IMR-90 (cell line): ENCODE data around the gene AKIRIN2. TPM values are rescaled to one million over a fixed set of nuclear protein-coding genes. Genes with fewer than 3 reads are reported as not detected.

Experiments used
- ATAC-seq: fragments of 200-7000 bp; cut with Tn5 transposase; 2 replicates; pipeline ENCODE4 v1.9.1; 2020; ENCODE audit warnings: low read depth, mild to moderate bottlenecking, moderate library complexity
- BruUV-seq: library from RNA; stranded (reverse); fragments of 400-500 nt; replicated peaks from 2 replicates; lab custom pipeline; 2021; lab: Mats Ljungman, UMichigan
- CTCF ChIA-PET: fragments of 300-600 bp; formaldehyde crosslinking; extraction: SDS; loops from one replicate; lab custom pipeline; 2021; ENCODE audit warnings: antibody characterized with exemption; lab: Yijun Ruan, JAX
- POLR2A ChIA-PET: fragments of 300-600 bp; sonication (Branson Sonifier 250); formaldehyde crosslinking; loops from one replicate; lab custom pipeline; 2022; ENCODE audit warnings: antibody characterized with exemption; ENCODE audit not compliant: unreplicated experiment; lab: Charles Lee
- DNase-seq: peaks from one replicate; pipeline ENCODE4 v3.0.0; 2013
- H2AFZ ChIP-seq: replicated peaks from 2 replicates; pipeline ENCODE3; 2013; ENCODE audit warnings: low read length, mild to moderate bottlenecking; ENCODE audit not compliant: poor library complexity
- H2AK5ac ChIP-seq: 2 replicates; pipeline ENCODE4 v1.6.1; 2013; ENCODE audit warnings: low read depth, low read length, inconsistent platforms
- H2AK9ac ChIP-seq: replicated peaks from 2 replicates; pipeline ENCODE3; 2013; ENCODE audit warnings: mild to moderate bottlenecking, low read depth, low read length, moderate library complexity; ENCODE audit not compliant: poor library complexity
- H2BK120ac ChIP-seq: 2 replicates; pipeline ENCODE4 v1.6.1; 2013; ENCODE audit warnings: low read depth, low read length, inconsistent platforms
- H2BK15ac ChIP-seq: 3 replicates; pipeline ENCODE4 v1.6.1; 2013; ENCODE audit warnings: low read depth, low read length, inconsistent platforms
- H2BK20ac ChIP-seq: 2 replicates; pipeline ENCODE4 v1.6.1; 2013; ENCODE audit warnings: low read depth, mild to moderate bottlenecking, inconsistent platforms, low read length, moderate library complexity
- H2BK5ac ChIP-seq: 2 replicates; pipeline ENCODE4 v1.6.1; 2013; ENCODE audit warnings: mild to moderate bottlenecking, low read depth, low read length, inconsistent platforms; ENCODE audit not compliant: poor library complexity, severe bottlenecking
- H3K14ac ChIP-seq: replicated peaks from 2 replicates; pipeline ENCODE4 v1.6.1; 2013; ENCODE audit warnings: low read depth, low read length, inconsistent platforms
- H3K18ac ChIP-seq: 2 replicates; pipeline ENCODE4 v1.6.1; 2013; ENCODE audit warnings: low read depth, low read length, control low read depth
- H3K23ac ChIP-seq: 2 replicates; pipeline ENCODE4 v1.6.1; 2013; ENCODE audit warnings: low read depth, low read length, inconsistent platforms
- H3K27ac ChIP-seq: 2 replicates; pipeline ENCODE4 v1.5.1; 2013; ENCODE audit warnings: mild to moderate bottlenecking, control low read depth, low read length; ENCODE audit not compliant: insufficient read depth
- H3K27me3 ChIP-seq: 2 replicates; pipeline ENCODE4 v1.6.1; 2013; ENCODE audit warnings: low read length; ENCODE audit not compliant: control insufficient read depth, insufficient read depth
- H3K36me3 ChIP-seq: 2 replicates; pipeline ENCODE4 v1.6.1; 2013; ENCODE audit warnings: low read length, mixed read lengths; ENCODE audit not compliant: control insufficient read depth, insufficient read depth
- H3K4ac ChIP-seq: 2 replicates; pipeline ENCODE4 v1.6.1; 2013; ENCODE audit warnings: low read depth, low read length, inconsistent platforms
- H3K4me1 ChIP-seq: 2 replicates; pipeline ENCODE4 v1.6.1; 2013; ENCODE audit warnings: low read length, mixed read lengths; ENCODE audit not compliant: control insufficient read depth, insufficient read depth
- H3K4me2 ChIP-seq: 2 replicates; pipeline ENCODE4 v1.6.1; 2013; ENCODE audit warnings: low read depth, mild to moderate bottlenecking, control low read depth, low read length, moderate library complexity
- H3K4me3 ChIP-seq: 2 replicates; pipeline ENCODE4 v1.5.1; 2013; ENCODE audit warnings: low read depth, mild to moderate bottlenecking, control low read depth, low read length, moderate library complexity; ENCODE audit not compliant: insufficient read depth
- H3K56ac ChIP-seq: 2 replicates; pipeline ENCODE4 v1.6.1; 2013; ENCODE audit warnings: low read length, inconsistent platforms; ENCODE audit not compliant: insufficient read depth; ENCODE audit errors: extremely low read depth
- H3K79me1 ChIP-seq, 2 experiments: 2 replicates each; pipeline ENCODE4 v1.6.1; 2013; ENCODE audit warnings: low read length in 2 of 2, inconsistent platforms in 1 of 2, low read depth in 1 of 2
- H3K9ac ChIP-seq: 2 replicates; pipeline ENCODE4 v1.6.1; 2013; ENCODE audit warnings: low read depth, low read length, control low read depth
- H3K9me1 ChIP-seq: 2 replicates; pipeline ENCODE4 v1.6.1; 2013; ENCODE audit warnings: low read length, inconsistent platforms; ENCODE audit not compliant: insufficient read depth
- H3K9me3 ChIP-seq: 2 replicates; pipeline ENCODE4 v1.6.1; 2013; ENCODE audit warnings: low read length; ENCODE audit not compliant: control insufficient read depth, insufficient read depth
- H4K20me1 ChIP-seq: 2 replicates; pipeline ENCODE4 v1.6.1; 2013; ENCODE audit warnings: low read length, inconsistent platforms; ENCODE audit not compliant: insufficient read depth
- H4K5ac ChIP-seq: 2 replicates; pipeline ENCODE4 v1.6.1; 2013; ENCODE audit warnings: mild to moderate bottlenecking, low read depth, low read length, control low read depth
- H4K8ac ChIP-seq, 2 experiments: 2 replicates each; pipeline ENCODE4 v1.6.1; 2013; ENCODE audit warnings: low read depth in 2 of 2, low read length in 2 of 2, control low read depth in 1 of 2, inconsistent platforms in 1 of 2
- H4K91ac ChIP-seq: 2 replicates; pipeline ENCODE4 v1.6.1; 2013; ENCODE audit warnings: low read depth, low read length, inconsistent platforms; ENCODE audit not compliant: insufficient read depth
- BHLHE40 ChIP-seq: fragments of 150-350 bp; IDR thresholded peaks from 2 replicates; pipeline ENCODE4 v1.6.1; 2016; ENCODE audit warnings: mild to moderate bottlenecking, low read depth, low read length
- CHD1 ChIP-seq: IDR thresholded peaks from 2 replicates; pipeline ENCODE4 v1.6.1; 2012; ENCODE audit warnings: low read depth, low read length, improper control_type of control experiment
- ELK1 ChIP-seq: fragments of 150-350 bp; IDR thresholded peaks from 2 replicates; pipeline ENCODE4 v1.6.1; 2016; ENCODE audit warnings: low read depth, mild to moderate bottlenecking, low read length, moderate library complexity, borderline replicate concordance
- FOS ChIP-seq: fragments of 150-350 bp; IDR thresholded peaks from 2 replicates; pipeline ENCODE4 v1.6.1; 2016; ENCODE audit warnings: low read depth, low read length
- MAFK ChIP-seq: IDR thresholded peaks from 2 replicates; pipeline ENCODE4 v1.6.1; 2012; ENCODE audit warnings: low read depth, low read length, improper control_type of control experiment
- MAZ ChIP-seq: IDR thresholded peaks from 2 replicates; pipeline ENCODE4 v1.6.1; 2012; ENCODE audit warnings: low read depth, mild to moderate bottlenecking, low read length, improper control_type of control experiment, moderate library complexity, borderline replicate concordance
- MXI1 ChIP-seq: IDR thresholded peaks from 2 replicates; pipeline ENCODE4 v1.6.1; 2012; ENCODE audit warnings: low read depth, mild to moderate bottlenecking, low read length, moderate library complexity, borderline replicate concordance
- NFE2L2 ChIP-seq: fragments of 150-350 bp; IDR thresholded peaks from 2 replicates; pipeline ENCODE4 v1.6.1; 2016; ENCODE audit warnings: low read depth, mild to moderate bottlenecking, low read length
- USF2 ChIP-seq: fragments of 150-350 bp; IDR thresholded peaks from 2 replicates; pipeline ENCODE4 v1.6.1; 2017; ENCODE audit warnings: mild to moderate bottlenecking, antibody characterized with exemption, low read length, low read depth
- WGBS, 2 experiments: methylation state at CpG; one replicate each; pipeline versions ENCODE4 v1.1.5 to v1.1.7; 2013; ENCODE audit warnings: missing lambda C conversion rate in 2 of 2; ENCODE audit not compliant: insufficient read length in 1 of 2; ENCODE audit errors: extremely low coverage in 2 of 2; 5-methylcytosine and 5-hydroxymethylcytosine counted together
- dilution Hi-C: fragments of 300-500 bp; cut with HindIII; formaldehyde crosslinking; loops from one replicate; pipeline ENCODE4 v1.14.3; 2018; ENCODE audit warnings: low sequenced_read_pairs; ENCODE audit not compliant: unreplicated experiment
- in situ Hi-C: fragments of 300-500 bp; cut with MboI; formaldehyde crosslinking; loops from 3 replicates; pipeline ENCODE4 v1.14.3; 2019; ENCODE audit warnings: low sequenced_read_pairs, inconsistent platforms, mixed read lengths
- intact Hi-C: fragments of 100-400 bp; cut with micrococcal nuclease; formaldehyde crosslinking; loops from 2 replicates; pipeline ENCODE4 v1.10.0; 2022
- polyA plus RNA-seq, 3 experiments: library from polyadenylated mRNA; depleted of rRNA; stranded (reverse); fragments of >200 nt; gene quantifications; 2 replicates each; pipeline ENCODE4 v1.2.3, GENCODE V29; 2012; ENCODE audit warnings: low replicate concordance in 1 of 3
- total RNA-seq: library from RNA; depleted of rRNA; stranded (reverse); fragments of >200 nt; gene quantifications from 2 replicates; pipeline ENCODE4 v1.2.3, GENCODE V29; 2012

The AKIRIN2 gene
- total and polyA plus RNA-seq, 2 of the 4 experiments (the other 2 are of a cell fraction) = 7.9 to 26.6 TPM

- Histone ChIP-seq H3K23ac (peak overlapping the region; percentile 85), H4K8ac (peak overlapping the region; percentile 41 to 84), H2AFZ (peak overlapping the region; percentile 7), H3K9ac (peak overlapping the region; percentile 46; the same call in 1 of the 2 replicates), H2AK5ac (peak overlapping the region; percentile 78), H3K4ac (peak overlapping the region; percentile 91), H2BK120ac (peak overlapping the region; percentile 93), H2BK5ac (peak overlapping the region; percentile 90), H3K14ac (peak overlapping the region; percentile 82), H3K36me3 (no peaks in the 10 kb centered on the region), H3K27ac (peak overlapping the region; percentile 95), H3K4me3 (no peak overlapping the region), H2BK15ac (peak overlapping the region; percentile 90; the same call in 2 of the 3 replicates), H3K4me1 (peaks cover 24% of the 10 kb centered on the region), H3K9me3 (no peaks in the 10 kb centered on the region), H3K56ac (peak overlapping the region; percentile 81; the same call in 1 of the 2 replicates), H2BK20ac (peak overlapping the region; percentile 98), H4K91ac (peak overlapping the region; percentile 93), H2AK9ac (peak overlapping the region; percentile 10), H3K9me1 (peaks cover 8% of the 10 kb centered on the region; the same call in 1 of the 2 replicates), H4K5ac (peak overlapping the region; percentile 93), H3K4me2 (peak overlapping the region; percentile 74), H3K18ac (peak overlapping the region; percentile 94), H3K79me1 (peaks cover 0 to 3% of the 10 kb centered on the region in 2 experiments; a peak in 1 of 4 replicates), H3K27me3 (no peaks in the 10 kb centered on the region), H4K20me1 (no peaks in the 10 kb centered on the region)
- ChIA-PET CTCF (interaction anchor here (0.9 to 1.0 kb wide), 2 partner anchors 33 to 50 kb away, joined by 3 to 5 read pairs; no protein-coding TSS in a partner anchor), POLR2A (interaction anchor here (0.6 to 0.9 kb wide), 2 partner anchors 21 to 26 kb away, joined by 5 read pairs; partner anchors contain the start of gene AKIRIN2)
- WGBS, 2 experiments = 10% methylated on average over 2 of the region's 8 CpGs; no CpG with 5 or more reads in 1 of the 2 experiments
- DNase-seq (peak; percentile 95), ATAC-seq (peak; percentile 81)
- peak; percentile 84 for TF ChIP-seq FOS
- TF ChIP-seq USF2 = peak; percentile 72
- TF ChIP-seq CHD1 = no peak
- no peak for TF ChIP-seq MAZ
- TF ChIP-seq BHLHE40 = peak; percentile 31
- TF ChIP-seq MXI1 = peak; percentile 77; the same call in 1 of the 2 replicates
- TF ChIP-seq MAFK = peak; percentile 100
- no peak for TF ChIP-seq ELK1
- peak; percentile 99 for TF ChIP-seq NFE2L2
- intact Hi-C loops (loop anchor here (1.0 kb wide), 1 partner anchor 17 kb away; no protein-coding TSS in a partner anchor), dilution Hi-C loops (no loop called here), in situ Hi-C loops (no loop called here)
- BruUV-seq = no TSS peak
Measured at GRCh38 chr6:87723170-87724078, 21.4 kb upstream of the AKIRIN2 start.
